GM19438 (cell line): Measurements from ENCODE around the gene ATP5IF1.
A peak's percentile ranks its signal among the peaks of the same experiment; 100 is the strongest.

Source experiments
- ATAC-seq: cut with Tn5 transposase; IDR thresholded peaks from one replicate; pipeline ENCODE4 v1.9.1; 2021; ENCODE audit warnings: low read depth; ENCODE audit not compliant: unreplicated experiment

The ATP5IF1 gene

DNA sequence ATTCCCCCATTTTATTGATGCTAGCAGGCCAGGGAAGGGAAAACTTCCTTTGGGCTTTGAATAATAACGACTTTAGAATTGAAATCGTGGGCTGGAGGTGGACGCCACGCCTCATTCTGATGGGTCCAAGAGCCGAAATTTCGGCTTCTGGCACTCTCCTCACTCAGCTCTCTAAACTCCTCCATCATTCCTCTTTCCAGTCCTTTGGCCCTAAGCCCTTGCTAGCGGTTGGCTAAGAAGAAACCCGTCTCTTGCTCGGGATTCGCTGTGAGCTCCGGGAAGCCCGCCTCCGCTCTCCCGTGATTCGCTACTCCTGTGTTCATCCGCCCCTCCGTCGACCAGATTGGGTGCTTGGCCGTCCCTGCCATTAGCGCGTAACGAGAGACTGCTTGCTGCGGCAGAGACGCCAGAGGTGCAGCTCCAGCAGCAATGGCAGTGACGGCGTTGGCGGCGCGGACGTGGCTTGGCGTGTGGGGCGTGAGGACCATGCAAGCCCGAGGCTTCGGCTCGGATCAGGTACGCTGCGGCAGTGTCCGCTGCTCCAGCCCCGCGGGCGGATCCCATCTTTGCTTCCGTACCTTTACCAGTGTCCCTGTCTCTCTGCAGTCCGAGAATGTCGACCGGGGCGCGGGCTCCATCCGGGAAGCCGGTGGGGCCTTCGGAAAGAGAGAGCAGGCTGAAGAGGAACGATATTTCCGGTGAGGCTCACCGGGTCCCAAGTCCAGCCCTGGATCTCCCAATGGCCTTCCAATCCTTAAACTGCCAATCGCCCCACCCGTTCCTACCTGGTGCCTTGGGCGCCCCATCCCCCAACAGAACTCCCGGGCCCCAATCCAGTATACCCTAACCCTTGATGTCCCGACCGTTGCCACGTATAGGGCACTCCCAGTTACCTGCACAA lies at the start of gene ATP5IF1:
Gene ATP5IF1 (plus strand): TSS at position 370 of the 901 bp plus-strand sequence. CDS start 60 bp downstream, at position 430.
- ATAC-seq = peak; percentile 80

DNA sequence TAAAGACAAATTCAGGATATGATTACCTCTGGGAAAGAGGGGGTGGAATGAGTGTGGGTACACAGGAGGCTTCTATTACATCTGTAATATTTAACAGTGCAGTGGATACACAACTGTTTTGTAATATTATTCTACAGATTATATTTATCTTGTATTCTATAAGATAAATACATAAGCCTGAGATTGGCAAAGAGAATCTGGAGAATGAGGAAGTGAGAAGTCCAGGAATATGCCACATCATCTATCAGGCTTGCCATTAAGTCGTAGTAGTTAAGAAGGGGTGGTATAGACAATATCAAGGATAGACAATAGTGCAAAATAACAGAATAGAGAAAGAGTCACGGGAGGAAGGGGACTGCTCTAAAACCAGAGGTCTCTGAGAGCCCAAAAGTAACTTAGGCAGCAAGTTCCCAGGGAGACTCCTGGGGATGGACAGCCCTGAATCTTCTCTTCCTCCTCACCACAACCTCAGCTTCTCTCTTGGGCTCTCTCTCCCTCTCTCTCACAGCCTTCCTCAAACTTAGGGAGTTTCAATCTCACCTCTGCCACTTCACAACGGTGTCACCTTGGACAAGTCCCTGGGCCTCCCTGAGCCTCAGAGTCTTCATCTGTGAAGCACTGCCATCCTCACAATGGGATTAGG lies 45.5 kb upstream of the ATP5IF1 start:
- ATAC-seq = no peak

DNA sequence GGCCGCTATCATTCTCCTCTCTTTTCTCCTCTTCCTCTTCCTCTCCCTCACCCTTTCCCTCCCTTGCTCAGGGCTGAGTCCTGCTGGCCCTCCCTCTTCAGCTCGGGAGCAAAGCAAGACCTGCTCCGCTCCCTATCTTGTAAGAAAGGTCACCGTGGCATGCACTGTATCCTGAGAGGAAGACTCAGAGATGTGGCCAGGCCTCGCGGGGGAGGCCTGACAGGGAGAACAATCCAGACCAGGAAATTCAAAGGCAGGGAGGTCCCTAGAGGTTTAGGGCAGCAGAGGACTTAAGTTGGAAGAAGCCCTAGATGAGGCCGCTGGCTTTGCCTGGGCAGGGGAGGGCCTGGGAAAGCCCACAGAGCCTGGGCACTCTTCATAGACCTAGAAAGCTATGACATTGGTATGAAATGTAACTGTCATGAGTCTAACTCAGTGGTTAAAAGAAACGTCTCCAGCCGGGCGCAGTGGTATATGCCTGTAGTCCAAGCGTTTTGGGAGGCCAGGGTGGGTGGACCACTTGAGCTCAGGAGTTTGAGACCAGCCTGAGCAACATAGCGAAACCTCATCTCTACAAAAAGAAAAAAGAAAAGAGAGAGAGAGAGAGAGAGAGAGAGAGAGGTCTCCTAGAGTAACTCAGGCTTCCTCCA lies 44.8 kb upstream of the ATP5IF1 start:
- ATAC-seq = no peak

DNA sequence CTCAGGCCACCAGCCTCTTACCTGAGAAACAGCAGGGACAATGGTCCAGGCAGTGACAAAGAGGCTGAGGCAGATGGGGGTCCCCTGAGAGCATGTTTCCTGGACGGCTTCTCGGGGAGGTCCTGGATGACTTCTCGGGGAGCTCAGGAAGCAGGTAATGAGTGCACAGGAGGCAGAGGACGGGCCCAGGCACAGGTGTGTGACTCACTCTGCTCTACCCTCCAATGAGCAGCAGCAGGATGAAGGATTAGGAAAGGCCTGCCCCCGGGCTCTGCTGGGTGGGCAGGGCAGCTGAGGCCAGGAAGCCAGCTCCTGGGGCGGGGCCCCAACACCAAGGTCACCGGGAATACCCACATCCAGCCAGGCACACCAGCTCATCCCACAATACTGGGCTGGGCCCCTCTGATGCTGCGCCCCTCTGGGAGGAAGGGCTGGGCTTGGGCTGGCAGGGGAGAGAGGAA lies 42.2 kb upstream of the ATP5IF1 start:
- ATAC-seq = no peak

DNA sequence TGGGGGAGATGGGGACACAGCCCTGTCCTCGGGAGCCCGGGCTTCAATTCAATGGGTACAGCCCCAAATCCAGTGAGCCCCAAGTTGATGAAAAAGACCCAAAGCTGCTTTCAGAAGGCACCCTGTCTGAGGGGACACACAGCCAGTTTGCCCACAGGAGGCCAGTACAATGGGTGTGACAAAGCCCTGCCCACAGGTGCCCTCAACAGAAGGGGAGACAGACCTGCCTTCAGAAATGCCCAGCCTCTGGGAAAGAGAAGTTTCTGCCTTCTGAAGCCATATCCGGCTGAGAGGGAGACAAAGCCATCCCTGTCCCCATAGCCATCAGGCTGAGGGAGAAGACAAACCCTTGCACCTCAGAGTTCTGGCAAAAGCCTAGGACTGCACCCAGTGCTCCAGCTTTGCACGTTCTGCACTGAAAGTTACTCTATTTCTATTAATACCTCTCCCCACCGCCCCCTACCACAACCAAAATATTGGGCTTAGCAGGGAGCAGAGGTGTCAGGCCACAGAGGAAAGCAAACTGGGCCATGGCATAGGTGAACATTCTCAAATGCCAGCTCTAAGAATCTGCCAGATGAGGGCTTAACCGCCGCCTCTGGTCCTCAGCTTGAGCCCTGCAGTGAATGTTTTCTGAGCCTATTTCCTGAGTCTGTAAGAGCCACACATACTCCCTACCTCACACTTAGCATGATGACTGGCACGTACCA lies 41.4 kb upstream of the ATP5IF1 start:
- ATAC-seq = no peak

DNA sequence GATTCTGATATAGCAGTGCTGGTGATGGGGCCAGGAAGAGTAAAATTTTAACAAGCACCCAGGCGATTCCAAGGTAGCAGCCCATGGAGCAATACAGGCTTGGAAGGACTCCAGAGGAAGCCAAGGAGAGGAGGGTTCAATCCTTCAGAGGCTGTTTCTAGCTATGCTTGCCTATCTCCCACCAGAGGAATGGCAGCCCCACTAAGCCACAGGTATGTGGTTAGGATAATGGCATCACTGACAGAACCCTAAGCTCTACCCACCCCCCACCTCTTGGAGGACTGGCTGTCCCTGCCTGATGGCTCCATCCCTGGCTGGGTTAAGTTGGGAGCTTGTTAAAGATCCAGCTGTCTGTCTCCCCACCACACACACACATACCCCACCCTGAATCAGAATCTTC lies 40.1 kb upstream of the ATP5IF1 start:
- ATAC-seq = no peak

DNA sequence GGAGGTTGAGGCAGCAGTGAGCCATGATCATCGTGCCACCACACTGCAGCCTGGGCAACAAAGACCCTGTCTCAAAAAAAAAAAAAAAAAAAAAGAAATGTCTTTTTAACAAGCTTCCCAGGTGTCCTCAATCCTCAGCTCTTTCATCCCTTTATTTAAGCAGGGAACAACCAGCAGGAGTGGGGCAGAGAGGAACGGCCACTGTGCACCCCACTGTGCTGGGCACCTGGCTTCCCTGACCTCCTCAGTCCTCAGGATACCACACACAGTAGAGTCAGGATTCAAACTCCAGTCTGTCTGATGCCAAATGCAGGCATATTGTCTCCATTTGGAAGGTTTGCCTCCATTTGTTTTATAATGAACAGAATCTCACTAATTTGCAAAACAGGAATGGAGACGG lies 39.6 kb upstream of the ATP5IF1 start:
- no peak for ATAC-seq

DNA sequence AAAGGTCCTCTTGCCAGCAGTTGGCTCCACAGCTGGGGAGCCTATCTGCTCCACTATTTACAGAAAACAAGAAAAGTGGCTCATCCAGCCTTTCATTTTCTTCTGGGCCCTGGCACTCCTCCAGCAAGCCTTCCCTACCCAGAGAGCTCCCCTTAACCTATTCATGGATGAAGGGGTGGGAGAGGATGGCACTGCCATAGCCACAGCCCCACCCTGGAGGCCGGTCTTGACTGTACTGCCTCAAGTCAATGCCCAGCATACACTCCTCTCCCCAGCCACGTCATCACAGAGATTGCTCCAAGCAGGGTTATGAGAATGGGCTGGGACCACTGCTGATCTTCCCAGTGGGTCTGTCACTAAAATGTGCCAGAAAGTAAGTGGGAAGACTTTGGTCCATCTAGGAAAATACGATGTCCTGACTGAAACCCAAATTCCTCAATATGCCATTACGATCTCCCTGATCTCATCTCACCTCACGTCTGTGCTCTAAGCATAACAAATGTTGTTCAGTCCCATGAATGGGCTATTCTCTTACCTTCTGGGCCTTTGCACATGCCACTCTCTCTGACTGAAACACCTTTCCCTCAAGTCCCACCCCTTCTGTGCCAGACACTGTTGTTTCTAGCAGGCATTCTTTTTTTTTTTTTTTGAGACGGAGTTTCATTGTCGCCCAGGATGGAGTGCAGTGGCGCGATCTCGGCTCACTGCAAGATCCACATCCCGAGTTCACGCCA lies 38.1 kb upstream of the ATP5IF1 start:
- ATAC-seq = no peak

DNA sequence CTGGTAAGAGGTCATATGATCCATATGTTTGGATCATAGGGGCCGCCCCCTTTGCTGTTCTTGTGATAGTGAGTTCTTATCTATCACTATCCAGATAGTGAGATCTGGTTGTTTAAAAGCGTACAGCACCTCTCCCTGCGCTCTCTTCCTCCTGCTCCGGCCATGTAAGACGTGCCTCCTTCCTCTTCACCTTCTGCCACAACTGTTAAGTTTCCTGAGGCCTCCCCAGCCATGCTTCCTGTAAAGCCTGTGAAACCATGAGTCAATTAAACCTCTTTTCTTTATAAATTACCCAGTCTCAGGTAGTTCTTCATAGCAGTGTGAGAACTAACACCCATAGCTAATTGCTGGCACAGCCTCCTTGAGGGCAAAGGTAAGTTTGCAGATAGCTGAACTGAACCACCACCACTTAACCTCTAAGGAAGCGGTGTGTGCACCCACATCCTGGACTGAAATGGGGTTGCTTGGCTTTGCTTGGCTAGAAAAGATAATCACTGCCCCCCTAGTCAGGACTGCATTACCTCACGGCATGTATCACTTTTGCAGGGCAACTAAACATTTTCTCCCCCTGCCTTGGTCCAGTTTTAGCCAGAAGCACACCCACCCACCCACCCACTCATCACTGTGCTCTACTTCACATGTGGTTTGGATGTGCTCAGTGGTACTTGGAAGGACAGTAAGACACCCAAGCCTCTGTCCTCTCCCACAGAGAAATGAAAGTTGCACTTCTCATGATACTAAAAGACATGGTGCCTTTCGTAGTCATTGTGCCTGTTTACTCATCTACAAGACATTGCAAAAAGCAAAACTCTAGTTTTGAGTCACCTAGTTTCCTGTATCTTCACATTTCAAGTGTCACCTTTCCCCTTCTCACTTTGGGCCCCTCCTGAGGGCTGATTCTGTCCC lies 36.3 kb upstream of the ATP5IF1 start:
- ATAC-seq = peak; percentile 71

DNA sequence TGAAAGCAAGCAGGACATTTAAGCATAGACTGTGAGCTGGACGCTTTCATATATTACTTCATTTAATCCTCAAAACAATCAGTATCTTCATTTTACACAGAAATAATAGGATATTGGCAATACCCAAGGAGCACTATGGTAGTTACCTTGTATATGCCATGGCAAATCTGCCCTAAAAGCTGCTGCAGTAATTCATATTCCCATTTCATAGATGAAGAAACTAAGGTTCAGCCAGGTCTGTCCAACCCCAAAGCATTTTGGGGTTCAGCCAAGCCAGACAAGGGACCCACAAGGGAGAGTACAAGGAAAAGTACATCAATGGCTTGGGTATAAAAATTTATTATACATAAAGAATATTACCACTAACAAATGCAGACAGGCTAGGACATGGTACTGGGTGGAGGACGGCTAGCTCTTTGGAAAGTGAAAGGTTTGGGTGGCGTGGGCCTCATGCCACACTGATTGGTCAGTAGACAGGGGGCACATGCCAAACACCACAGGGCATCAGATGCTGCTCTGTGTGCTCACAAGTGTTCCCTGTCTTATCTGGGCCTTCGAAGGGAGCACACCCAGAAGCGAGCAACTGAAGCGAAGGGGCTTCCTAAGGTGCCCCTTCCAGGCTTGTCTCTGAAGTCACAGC lies 35.6 kb upstream of the ATP5IF1 start:
- ATAC-seq = no peak

DNA sequence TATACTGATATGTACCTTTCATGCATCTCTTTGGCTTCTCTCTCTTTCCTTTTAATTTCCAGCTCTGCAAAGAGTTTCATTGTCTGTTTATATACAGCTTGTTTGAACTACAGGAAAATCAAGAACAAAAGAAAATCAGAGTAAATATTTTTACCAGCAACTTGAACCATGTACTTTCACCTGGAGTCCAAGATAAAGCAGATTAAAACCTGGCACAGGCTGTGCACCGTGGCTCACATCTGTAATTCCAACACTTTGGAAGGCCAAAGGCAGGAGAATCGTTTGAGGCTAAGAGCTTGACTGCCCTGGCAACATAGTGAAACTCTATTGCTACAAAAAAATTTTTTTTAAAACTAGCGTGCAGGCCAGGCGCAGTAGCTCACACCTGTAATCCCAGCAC lies 30.7 kb upstream of the ATP5IF1 start:
- ATAC-seq = no peak

DNA sequence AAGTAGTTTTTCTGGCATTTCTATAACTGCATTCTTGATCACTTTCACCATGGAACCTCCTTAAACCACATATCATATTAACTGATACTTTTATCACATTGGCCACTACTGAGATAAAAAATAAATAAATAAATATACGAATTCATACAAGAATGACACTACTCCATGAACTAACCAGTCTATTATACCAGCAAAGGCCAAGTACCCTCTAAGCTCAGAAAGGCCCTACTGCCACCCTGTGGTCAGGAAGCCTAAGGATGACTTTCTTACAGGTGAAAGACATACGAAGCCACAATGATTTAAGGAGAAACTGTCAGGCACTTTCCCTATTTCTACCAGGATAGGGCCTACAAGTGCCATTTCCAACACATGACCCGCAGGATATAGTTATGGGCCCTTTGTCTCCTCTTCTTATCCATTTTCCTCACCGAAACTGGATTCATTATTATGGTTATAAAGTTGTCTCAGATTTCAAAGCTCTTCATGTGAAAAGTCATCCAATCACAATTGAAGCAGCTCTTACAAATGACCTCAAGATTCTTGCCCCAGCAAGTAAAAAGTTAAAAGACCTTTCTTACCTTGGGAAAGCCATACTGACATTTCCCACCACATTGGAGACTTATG lies 27.0 kb upstream of the ATP5IF1 start:
- ATAC-seq = no peak

DNA sequence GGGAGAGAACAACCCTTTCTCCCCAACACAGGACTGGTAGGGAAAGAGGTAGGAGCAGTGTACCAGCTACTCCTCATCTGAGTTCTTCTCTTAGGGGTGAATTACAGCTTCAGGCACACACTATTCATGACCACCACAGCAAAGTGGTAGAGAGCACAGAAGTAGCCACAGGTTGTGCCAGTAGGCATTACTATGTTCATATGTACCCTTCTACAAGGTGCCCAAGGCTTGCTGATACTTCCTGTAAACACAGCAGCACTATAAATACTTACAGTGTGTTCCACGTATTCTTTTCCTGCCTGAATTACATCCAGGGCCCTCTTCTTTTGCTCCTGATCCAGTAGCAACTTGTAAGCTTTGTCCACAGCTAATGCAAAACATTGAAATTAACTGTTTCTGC lies 26.2 kb upstream of the ATP5IF1 start:
- ATAC-seq = no peak

DNA sequence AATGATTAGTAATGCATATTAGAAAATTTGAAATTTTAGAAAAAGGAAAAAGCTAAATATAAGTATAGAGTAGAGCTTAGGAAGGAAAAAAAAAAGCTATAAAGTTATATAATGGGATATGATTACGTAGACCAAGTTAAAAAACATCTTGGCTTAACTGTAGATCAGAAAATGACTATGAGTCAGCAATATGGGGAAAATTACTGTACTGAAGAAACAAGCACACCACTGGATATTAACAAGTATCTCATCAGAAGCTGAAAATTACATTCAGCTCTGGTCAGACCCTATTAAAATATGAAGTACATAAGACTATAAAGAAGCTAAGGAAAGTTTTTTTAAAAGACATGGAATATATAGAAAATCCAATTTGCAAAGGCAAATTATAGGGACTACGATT lies 22.6 kb upstream of the ATP5IF1 start:
- ATAC-seq = no peak

DNA sequence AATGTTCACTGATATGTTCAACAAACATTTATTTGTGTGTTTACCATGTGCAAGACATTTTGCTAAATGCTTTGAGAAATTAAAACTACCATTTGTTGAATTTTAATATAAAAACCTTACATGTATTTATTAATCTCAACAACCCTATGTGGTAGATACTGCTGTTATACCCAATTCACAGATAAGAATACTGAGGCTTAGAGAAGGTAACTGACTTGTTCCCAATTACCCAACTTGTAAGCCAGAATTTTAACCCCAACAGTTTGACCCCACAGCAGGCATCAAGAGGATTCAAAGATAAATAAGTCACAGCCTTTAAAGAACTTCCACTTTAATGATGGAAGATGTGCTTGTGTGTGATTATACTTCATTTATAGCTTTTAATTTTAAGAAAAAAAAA lies 6.8 kb upstream of the ATP5IF1 start:
- ATAC-seq = no peak

DNA sequence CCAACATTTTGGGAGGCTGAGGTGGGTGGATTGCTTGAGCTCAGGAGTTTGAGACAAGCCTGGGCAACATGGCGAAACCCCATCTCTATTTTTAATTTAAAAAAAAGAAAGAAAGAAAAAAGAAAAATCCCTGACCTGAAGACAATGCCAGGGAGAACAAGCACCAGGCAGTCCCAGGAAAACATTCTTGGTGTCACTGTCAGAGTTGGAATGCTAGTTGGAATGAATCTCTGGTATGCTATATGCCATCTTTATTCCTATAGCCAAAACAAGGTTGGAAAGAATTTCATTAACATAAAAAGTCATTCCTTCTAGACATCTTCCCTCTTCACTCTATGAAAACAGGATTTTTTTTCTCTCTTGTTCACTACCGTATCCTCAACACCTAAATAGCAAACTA lies 5.9 kb upstream of the ATP5IF1 start:
- ATAC-seq = no peak

DNA sequence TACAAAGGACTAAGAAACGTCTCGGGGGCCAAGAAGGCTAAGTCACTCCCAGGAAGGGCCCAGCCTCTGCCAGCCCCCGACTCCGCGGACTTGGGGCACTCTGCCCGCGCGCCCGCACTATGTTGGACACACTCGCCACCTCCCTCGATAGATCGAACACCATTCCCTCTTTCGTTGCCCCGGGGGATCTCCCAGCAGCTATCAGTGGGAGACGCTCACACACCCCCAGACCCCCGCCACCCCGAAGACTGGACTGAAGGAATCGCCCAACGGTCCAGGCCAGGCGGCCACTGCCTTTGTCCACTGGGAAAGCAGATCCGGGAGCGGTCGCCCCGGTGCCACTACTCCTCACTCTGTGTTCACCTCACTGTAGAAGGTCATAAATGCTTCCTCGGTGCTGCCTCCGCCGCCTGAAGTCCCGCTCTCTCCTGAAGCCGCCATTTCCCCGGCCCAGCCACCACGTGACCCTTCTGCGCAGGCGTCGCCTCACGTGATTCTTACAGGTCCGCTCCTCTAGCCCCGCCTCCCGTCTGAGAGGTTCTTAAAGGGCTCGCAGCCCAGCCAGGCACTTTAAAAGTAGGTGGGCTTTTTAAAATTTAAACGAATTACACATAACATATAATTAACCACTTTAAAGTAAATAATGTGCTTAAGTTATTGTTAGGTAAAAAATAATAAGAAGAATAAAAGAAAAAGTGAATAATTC lies 3.2 kb upstream of the ATP5IF1 start, which contains the start of gene DNAJC8:
Gene DNAJC8 (minus strand): TSS at position 472 of the 706 bp plus-strand sequence. CDS start 31 bp downstream, at position 441.
- ATAC-seq = peak; percentile 56

DNA sequence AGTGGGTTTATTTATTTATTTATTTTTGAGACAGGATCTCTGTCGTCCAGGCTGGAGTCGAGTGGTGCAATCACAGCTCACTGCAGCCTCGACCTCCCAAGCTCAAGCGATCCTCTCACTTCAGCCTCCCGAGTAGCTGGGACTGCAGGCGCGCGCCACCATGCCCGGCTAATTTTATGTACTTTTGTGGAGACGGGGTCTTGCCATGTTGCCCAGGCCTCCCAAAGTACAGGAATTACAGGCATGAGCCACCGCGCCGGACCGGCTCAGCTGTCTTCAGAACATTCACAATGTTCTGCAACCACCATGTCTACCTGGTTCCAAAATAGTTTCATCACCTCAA lies 2.7 kb upstream of the ATP5IF1 start:
- no peak for ATAC-seq
